Ovary (tissue), 9 donors: ENCODE measurements around the gene APIP. TPM values are rescaled to one million over a fixed set of nuclear protein-coding genes. Genes with fewer than 3 reads are reported as not detected.

ENCODE experiments used
- DNase-seq, 5 donors: peaks; one replicate each; pipeline ENCODE4 v3.0.0-alpha.2; 2019 to 2020
- H3K27ac ChIP-seq, 2 donors: fragments of 200-600 bp; one replicate each; pipeline versions ENCODE4 v1.5.1 to v1.8.0; 2019 to 2022
- H3K27me3 ChIP-seq: fragments of 200-600 bp; one replicate; pipeline ENCODE4 v1.8.0; 2022
- H3K36me3 ChIP-seq: fragments of 200-600 bp; sonication (generic); one replicate; pipeline ENCODE4 v1.5.1; 2019
- H3K4me1 ChIP-seq: one replicate; pipeline ENCODE4 v1.8.1; 2013; ENCODE audit warnings: mild to moderate bottlenecking, moderate library complexity; ENCODE audit not compliant: insufficient read depth
- H3K4me3 ChIP-seq: fragments of 200-600 bp; sonication (generic); one replicate; pipeline ENCODE4 v1.5.1; 2017
- H3K9me3 ChIP-seq, 2 donors: fragments of 200-600 bp in 1 of 2; sonication (generic) in 1 of 2; one replicate each; pipeline versions ENCODE4 v1.5.1 to v1.8.1; 2013 to 2019; ENCODE audit warnings: mild to moderate bottlenecking in 1 of 2, moderate library complexity in 1 of 2
- CTCF ChIP-seq, 3 donors: fragments of 450-650 bp in 2 of 3; fragments of 200-600 bp in 1 of 3; IDR thresholded peaks; one replicate each; pipeline versions ENCODE4 v1.5.1 to v1.8.0; 2016 to 2022; ENCODE audit warnings: antibody characterized with exemption in 3 of 3, mild to moderate bottlenecking in 1 of 3
- EP300 ChIP-seq: sonication (generic); formaldehyde crosslinking; IDR thresholded peaks from one replicate; pipeline ENCODE4 v1.6.1; 2017; ENCODE audit warnings: antibody characterized with exemption
- POLR2A ChIP-seq: fragments of 450-650 bp; IDR thresholded peaks from one replicate; pipeline ENCODE4 v1.6.1; 2017; ENCODE audit warnings: antibody characterized with exemption, mild to moderate bottlenecking, moderate library complexity
- WGBS, 3 donors: extraction: QIAGEN DNeasy Blood & Tissue Kit in 1 of 3; methylation state at CpG; one replicate each; pipeline versions ENCODE4 v1.1.5 to v1.1.7; 2013 to 2017; 5-methylcytosine and 5-hydroxymethylcytosine counted together
- intact Hi-C, 4 donors: fragments of 100-400 bp; cut with DNase I; formaldehyde crosslinking; loops; one replicate each; pipeline versions ENCODE4 v1.11.0 to v1.15.1; 2022 to 2023
- polyA plus RNA-seq, 2 donors: library from polyadenylated mRNA; stranded (reverse); fragments of 200-250 nt in 1 of 2; fragments of 350-450 nt in 1 of 2; fragmentation: Illumina TruSeq in 1 of 2; extraction: RNeasy Lipid Tissue Mini Kit (QIAGEN cat#74804) in 1 of 2; gene quantifications; one replicate each; pipeline ENCODE4 v1.2.3, GENCODE V29; 2013 to 2014
- total RNA-seq, 7 donors: library from RNA; depleted of rRNA in 2 of 7; stranded (reverse); fragments of >200 nt in 2 of 7; fragmentation: NEBNext Ultra II Directional in 3 of 7; extraction: Animal tissue kit (Norgen Biotek cat#: 25700) in 3 of 7; gene quantifications; one replicate each; pipeline versions ENCODE4 v1.1.0 to v1.2.4, GENCODE V29; 2016 to 2023
- donor health status: DM: no; HTN: no; CAD: no; lungs with moderate emphysema.
- donor health status: DM: no; HTN: no; CAD: no.
- donor health status: Bipolar disorder and iron deficiency.
- donor health status: DM: yes; HTN: yes; CAD: no.
- donor health status: DM: no; HTN: no; CAD: no.
- donor health status: DM: yes; HTN: yes; CAD: no.

Gene APIP
- total and polyA plus RNA-seq, 9 donors = 20.5 to 27.6 (median 24.1) TPM

DNA sequence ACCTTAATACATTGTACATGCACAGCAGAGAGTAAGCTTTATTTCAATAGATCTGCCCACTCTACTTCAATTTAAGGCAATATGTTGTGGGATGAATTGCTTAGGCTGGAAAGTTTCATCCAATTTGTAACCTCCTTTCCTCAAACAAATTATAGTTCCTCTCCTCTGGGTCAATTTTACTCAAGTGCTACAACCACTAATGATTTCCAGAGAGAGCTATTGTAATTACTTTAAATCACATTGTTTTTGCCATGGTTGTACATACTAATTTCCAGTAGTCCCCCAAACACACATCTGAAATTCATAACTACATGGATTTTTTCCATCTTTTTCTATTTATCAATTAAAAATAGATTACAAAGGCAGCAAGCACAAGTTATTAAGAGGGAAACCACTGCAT lies 72.9 kb downstream of the APIP start:
- DNase-seq = no peak
- H3K4me1 ChIP-seq = no peaks in the 10 kb centered on the region
- intact Hi-C loops = no loop called here

GRCh38 chr11:34840736-34841386 lies 75.3 kb downstream of the APIP start:
- DNase-seq = no peak
- Histone ChIP-seq H3K36me3 (no peaks in the 10 kb centered on the region), H3K9me3 (no peaks in the 10 kb centered on the region), H3K27me3 (no peaks in the 10 kb centered on the region), H3K4me3 (no peak overlapping the region), H3K4me1 (no peaks in the 10 kb centered on the region), H3K27ac (no peak overlapping the region)
- WGBS, 3 donors = 46 to 64% (median 52%) methylated on average over 4 of the region's 4 CpGs
- intact Hi-C loops = no loop called here
- TF ChIP-seq CTCF (IDR thresholded peaks at IDR 0.05) = no peak
- TF ChIP-seq POLR2A = no peak
- no peak for TF ChIP-seq EP300

More for the DNA sequence above, 72.9 kb downstream of the APIP start:
- Histone ChIP-seq H3K36me3 (no peaks in the 10 kb centered on the region), H3K4me3 (no peak overlapping the region), H3K27ac (no peak overlapping the region), H3K27me3 (no peaks in the 10 kb centered on the region), H3K9me3 (no peaks in the 10 kb centered on the region)
- TF ChIP-seq POLR2A (no peak), CTCF (IDR thresholded peaks at IDR 0.05) (no peak), EP300 (no peak)

GRCh38 chr11:34839969-34840368 lies 76.2 kb downstream of the APIP start:
- Histone ChIP-seq H3K4me1 (no peaks in the 10 kb centered on the region), H3K9me3 (no peaks in the 10 kb centered on the region), H3K27ac (no peak overlapping the region), H3K27me3 (no peaks in the 10 kb centered on the region), H3K36me3 (no peaks in the 10 kb centered on the region), H3K4me3 (no peak overlapping the region)
- 86 to 95% (median 89%) methylated on average over 2 of the region's 2 CpGs for WGBS, 3 donors
- intact Hi-C loops = no loop called here
- no peak for DNase-seq
- TF ChIP-seq CTCF (IDR thresholded peaks at IDR 0.05) (no peak), POLR2A (no peak), EP300 (no peak)

- DNase-seq = no peak
- TF ChIP-seq CTCF (IDR thresholded peaks at IDR 0.05) = no peak
- no peak for TF ChIP-seq POLR2A
- TF ChIP-seq EP300 = no peak
- H3K4me1 ChIP-seq = no peaks in the 10 kb centered on the region
- no peaks in the 10 kb centered on the region for H3K27me3 ChIP-seq
- no peaks in the 10 kb centered on the region for H3K9me3 ChIP-seq
- H3K36me3 ChIP-seq = no peaks in the 10 kb centered on the region
- intact Hi-C loops = no loop called here
- no peak overlapping the region for H3K27ac ChIP-seq
- H3K4me3 ChIP-seq = no peak overlapping the region
- WGBS, 3 donors = 30 to 35% (median 30%) methylated on average over 4 of the region's 4 CpGs
Observed at GRCh38 chr11:34836958-34837856, 79.0 kb downstream of the APIP start.
